ENCODE results near the gene SGIP1. TPM values are rescaled to one million over a fixed set of nuclear protein-coding genes. Genes with fewer than 3 reads are reported as not detected.

Gene SGIP1
- total and polyA plus RNA-seq, 2 donors (not counting 3 experiments of a cell fraction or from before 2014, with no cell fraction given): 30.9 to 68.9 TPM

- Histone ChIP-seq H3K4me2 (ENCODE audit: insufficient read depth, low read length) (no peak overlapping the region), H3K9ac (replicated peaks; ENCODE audit: extremely low read depth, insufficient read depth, low read length) (no peak overlapping the region), H3K79me2 (ENCODE audit: control insufficient read depth, insufficient read depth, low read length) (no peaks in the 10 kb centered on the region), H3K9me3 (replicated peaks; ENCODE audit: control insufficient read depth, insufficient read depth, low read length) (no peaks in the 10 kb centered on the region), H3K27me3 (ENCODE audit: control insufficient read depth in 2 of 2, insufficient read depth in 2 of 2, low read length in 2 of 2) (no peaks in the 10 kb centered on the region), H3K4me1 (ENCODE audit: control insufficient read depth, extremely low read depth, insufficient read depth, low read length) (no peaks in the 10 kb centered on the region), H2AFZ (ENCODE audit: low read depth, low read length) (no peak overlapping the region), H3K4me3 (replicated peaks in 1 of 3; ENCODE audit: insufficient read depth in 1 of 3, low read depth in 1 of 3, low read length in 3 of 3) (no peak overlapping the region), H3K9me1 (replicated peaks; ENCODE audit: control insufficient read depth, extremely low read depth, insufficient read depth, low read length) (no peaks in the 10 kb centered on the region), H3K36me3 (ENCODE audit: control insufficient read depth in 2 of 2, extremely low read depth in 1 of 2, insufficient read depth in 2 of 2, low read length in 2 of 2) (no peaks in the 10 kb centered on the region), H3K27ac (ENCODE audit: insufficient read depth, low read depth, low read length) (no peak overlapping the region), H4K20me1 (replicated peaks; ENCODE audit: control insufficient read depth, extremely low read depth, insufficient read depth, low read length) (no peaks in the 10 kb centered on the region)
- no peak for TF ChIP-seq MYC (IDR thresholded peaks at IDR 0.05; ENCODE audit: low read depth, low read length)
- TF ChIP-seq JUN (IDR thresholded peaks at IDR 0.05; ENCODE audit: borderline replicate concordance, insufficient read depth, insufficient read length, low read depth): no peak
- TF ChIP-seq FOS (IDR thresholded peaks at IDR 0.05; ENCODE audit: borderline replicate concordance, insufficient read depth, low read length): no peak
- no peak for TF ChIP-seq CTCF (IDR thresholded peaks at IDR 0.05; ENCODE audit: extremely low read depth in 1 of 2, insufficient read depth in 1 of 2, low read depth in 1 of 2, low read length in 2 of 2)
- no peak for TF ChIP-seq POLR2A (IDR thresholded peaks at IDR 0.05; ENCODE audit: low read depth, low read length)
- TF ChIP-seq POLR2AphosphoS5 (IDR thresholded peaks at IDR 0.05; ENCODE audit: insufficient read depth, low read depth, low read length): no peak
- no peak for TF ChIP-seq MAX (IDR thresholded peaks at IDR 0.05; ENCODE audit: insufficient read depth, insufficient read length)
- no peak for TF ChIP-seq EZH2 (IDR thresholded peaks at IDR 0.05; ENCODE audit: borderline replicate concordance, low read depth, low read length, severe bottlenecking)
- TF ChIP-seq GATA2 (IDR thresholded peaks at IDR 0.05; ENCODE audit: insufficient read depth, insufficient read length, low read depth, low read length): no peak
- dilution Hi-C loops (cut with MboI; ENCODE audit: extremely low pct_ligation_motif_present, low sequenced_read_pairs): no loop called here
- intact Hi-C loops (cut with micrococcal nuclease): no loop called here
- BruUV-seq (replicated peaks): no TSS peak
- CTCF ChIA-PET: interaction anchor here (1.4 kb wide), 1 partner anchor 40 kb away, joined by 3 read pairs; no protein-coding TSS in a partner anchor
- POLR2A ChIA-PET: no interaction called here
- FAIRE-seq (no peak), DNase-seq (ENCODE audit: low read depth, low spot score) (no peak)
Observed at GRCh38 chr1:66583021-66583420, 49.1 kb downstream of the SGIP1 start.
